GM12865 (cell line): ENCODE measurements around the gene TMEM120B.
"Not testable (repeated sequence)": the region's sequence is repeated elsewhere in the genome, so short reads cannot be mapped to it uniquely, and the experiment has no call there.

Experiments
- DNase-seq: peaks from one replicate; pipeline ENCODE4 v3.0.0; 2010; ENCODE audit warnings: low read depth
- H3K4me3 ChIP-seq: 2 replicates; pipeline ENCODE4 v1.5.1; 2011; ENCODE audit warnings: mild to moderate bottlenecking, low read depth, low read length, control low read depth
- TF ChIP-seq, protein P1 (sequence below): IDR thresholded peaks from 2 replicates; pipeline ENCODE4 v1.5.1; 2011; ENCODE audit warnings: low read length, control low read depth, low read depth, inconsistent platforms; ENCODE audit not compliant: insufficient read depth; ENCODE audit errors: missing control alignments

TMEM120B gene

DNA sequence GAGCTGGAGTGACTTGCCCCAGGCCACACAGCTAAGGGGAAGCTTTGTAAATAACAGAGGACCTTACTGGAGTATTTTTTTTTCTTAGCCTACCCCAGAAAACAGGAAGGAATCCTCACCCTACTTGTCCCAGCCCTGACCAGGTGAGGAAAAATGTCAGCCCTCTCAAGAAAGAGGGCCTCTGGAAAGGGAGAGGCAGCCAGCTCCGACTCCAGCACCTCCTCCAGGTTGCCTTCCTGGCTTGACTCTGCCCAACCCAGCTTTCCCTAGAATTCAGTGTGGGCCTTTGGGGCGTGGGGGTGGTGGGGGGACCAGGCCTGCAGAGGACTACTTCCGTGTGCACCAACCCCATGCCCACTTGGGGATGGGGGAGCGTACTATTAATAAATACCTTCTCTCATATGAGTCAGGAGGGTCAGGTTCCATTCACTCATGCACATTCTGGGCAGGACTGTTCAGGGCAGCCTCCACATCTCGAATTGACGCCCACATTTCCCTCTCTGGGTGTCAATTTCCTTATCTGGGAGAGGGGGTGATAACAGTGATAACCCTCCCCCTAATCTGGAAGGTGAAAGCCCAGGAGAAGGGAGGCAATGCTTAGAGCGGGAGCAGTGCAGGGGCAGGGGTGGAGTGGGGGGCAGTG, 75.7 kb downstream of the TMEM120B start:
- TF ChIP-seq, protein P1, sequence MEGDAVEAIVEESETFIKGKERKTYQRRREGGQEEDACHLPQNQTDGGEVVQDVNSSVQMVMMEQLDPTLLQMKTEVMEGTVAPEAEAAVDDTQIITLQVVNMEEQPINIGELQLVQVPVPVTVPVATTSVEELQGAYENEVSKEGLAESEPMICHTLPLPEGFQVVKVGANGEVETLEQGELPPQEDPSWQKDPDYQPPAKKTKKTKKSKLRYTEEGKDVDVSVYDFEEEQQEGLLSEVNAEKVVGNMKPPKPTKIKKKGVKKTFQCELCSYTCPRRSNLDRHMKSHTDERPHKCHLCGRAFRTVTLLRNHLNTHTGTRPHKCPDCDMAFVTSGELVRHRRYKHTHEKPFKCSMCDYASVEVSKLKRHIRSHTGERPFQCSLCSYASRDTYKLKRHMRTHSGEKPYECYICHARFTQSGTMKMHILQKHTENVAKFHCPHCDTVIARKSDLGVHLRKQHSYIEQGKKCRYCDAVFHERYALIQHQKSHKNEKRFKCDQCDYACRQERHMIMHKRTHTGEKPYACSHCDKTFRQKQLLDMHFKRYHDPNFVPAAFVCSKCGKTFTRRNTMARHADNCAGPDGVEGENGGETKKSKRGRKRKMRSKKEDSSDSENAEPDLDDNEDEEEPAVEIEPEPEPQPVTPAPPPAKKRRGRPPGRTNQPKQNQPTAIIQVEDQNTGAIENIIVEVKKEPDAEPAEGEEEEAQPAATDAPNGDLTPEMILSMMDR = no peak
- DNase-seq = no peak
- H3K4me3 ChIP-seq = peak overlapping the region; percentile 71

DNA sequence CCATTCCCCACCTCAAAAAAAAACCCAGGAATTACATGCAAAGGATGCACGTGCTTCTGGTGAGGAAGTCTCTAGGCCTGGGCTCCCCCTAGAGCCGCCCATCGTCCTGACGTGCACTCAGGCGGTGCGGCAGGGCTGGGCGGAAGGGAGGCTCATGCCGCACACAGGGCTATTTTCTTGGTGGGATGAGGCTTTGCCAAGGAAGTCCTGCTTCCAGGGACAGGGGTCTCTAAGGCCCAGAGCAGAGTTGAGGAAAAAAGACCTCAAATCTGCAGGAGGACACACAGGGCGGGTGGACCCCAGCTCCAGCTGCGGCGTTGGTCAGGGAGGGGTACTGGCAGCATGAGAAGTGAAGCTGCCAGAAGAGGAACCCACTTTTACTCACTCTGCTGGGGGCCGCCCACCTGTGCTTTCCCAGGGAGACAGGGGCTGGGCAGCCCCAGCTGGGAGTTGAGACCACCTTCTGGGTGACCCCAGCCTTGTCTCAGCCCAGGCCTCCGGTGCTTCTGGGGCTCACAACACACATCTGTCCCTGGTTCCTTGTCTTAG, 76.8 kb downstream of the TMEM120B start:
- H3K4me3 ChIP-seq = peak overlapping the region; percentile 71
- TF ChIP-seq, protein P1 = no peak
- peak; percentile 79 for DNase-seq

DNA sequence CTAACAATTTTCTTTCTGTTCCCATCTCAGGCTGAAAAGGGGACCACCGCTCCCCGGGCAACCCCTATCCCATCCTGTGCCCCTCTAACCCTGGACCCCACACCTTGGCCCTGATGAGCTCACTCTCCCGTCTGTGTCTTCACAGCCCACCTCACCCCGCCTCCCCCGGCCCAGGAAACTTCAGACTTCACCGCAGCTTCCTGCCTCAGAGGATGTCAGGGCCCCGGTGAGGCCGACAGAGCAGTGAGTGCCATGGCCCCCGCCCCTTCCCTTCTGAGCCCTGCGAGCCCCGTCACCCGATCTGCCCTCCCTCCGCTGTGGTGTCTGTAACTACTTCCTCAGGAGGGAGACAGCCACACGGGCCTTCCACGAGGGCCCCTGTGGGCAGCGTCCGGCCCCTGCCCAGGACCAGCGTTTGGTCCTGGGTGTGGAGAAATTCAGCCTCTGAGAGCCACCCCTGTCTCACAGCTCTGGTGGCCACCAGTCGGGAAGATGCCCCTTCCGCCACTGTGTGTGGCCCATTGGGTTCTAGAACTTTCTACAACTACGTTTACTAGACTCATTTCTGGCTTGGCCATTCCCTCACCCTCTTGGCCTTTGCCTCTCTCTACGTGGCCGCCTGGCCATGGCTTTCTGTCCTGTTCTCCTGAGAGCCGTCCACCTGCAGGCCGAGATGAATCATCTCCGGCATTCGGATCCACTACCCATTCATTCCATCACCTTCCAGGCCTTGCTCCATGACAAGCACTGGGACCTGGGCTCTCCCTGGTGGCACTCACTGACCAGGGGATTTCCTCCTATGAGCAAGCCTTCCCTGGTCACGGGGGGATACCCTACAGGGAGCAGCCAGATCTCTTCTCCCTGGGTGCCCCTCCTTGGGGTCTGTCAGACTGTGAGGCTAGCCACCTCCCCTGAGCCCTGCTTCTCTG, 77.5 kb downstream of the TMEM120B start:
- TF ChIP-seq, protein P1 = no peak
- DNase-seq = peak; percentile 96
- H3K4me3 ChIP-seq = peak overlapping the region; percentile 71

DNA sequence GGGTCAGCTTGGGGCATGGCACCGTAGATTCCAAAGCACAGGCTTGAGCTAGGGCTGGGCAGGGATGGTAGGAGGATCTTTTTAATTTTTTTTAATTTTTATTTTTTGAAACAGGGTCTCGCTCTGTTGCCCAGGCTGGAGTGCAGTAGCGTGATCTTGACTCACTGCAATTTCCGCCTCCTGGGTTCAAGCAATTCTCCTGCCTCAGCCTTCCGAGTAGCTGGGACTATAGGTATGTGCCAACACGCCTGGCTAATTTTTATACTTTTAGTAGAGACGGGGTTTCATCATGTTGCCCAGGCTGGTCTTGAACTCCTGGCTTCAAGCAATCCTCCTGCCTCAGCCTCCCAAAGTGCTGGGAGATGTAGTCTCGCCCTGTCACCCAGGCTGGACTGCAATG, 78.2 kb downstream of the TMEM120B start:
- H3K4me3 ChIP-seq = peak overlapping the region; percentile 71
- DNase-seq = not testable (repeated sequence)

DNA sequence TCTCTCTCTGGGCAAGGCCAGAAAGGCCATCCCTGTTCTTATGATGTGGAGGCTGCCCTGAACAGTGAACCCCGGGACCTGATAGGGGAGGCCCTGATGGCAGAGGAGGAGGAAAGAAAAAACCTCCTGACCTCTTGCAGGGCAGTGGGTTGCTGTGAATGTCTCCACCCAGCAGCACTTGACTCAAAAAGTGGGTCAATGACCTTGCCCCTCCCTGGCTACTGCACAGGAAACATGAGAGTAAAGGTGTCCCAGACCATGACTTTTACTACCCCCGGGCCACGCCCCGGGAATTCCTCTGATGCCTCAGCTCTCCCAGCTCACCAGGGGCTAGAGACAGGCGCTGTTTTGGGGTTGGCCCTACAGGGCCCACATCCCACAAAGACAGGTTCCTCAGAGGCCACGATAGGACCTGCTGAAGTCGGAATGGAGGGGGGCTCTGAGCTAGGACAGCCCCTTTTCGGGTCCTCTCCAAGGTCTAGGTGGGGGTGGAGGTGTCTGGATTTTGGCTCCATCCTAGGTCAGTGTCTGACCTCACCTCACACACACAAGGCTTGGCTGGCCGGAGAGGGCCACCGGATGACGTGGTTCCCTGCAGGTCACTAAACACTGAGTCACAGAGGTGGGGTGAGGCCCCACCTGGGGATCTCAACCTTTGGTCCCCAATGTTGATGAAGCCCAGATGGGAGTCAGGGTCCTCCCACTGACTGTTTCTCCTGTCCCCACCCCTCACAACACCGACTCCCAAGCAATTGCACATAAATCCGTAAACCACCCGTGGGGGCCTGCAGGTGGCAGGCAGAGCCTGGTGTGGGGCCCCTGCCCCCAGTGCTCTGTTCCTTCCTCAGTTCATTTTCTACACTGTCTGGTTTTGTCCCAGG, 79.4 kb downstream of the TMEM120B start:
- peak; percentile 65 for DNase-seq
- peak overlapping the region; percentile 93 for H3K4me3 ChIP-seq
- TF ChIP-seq, protein P1 = no peak

DNA sequence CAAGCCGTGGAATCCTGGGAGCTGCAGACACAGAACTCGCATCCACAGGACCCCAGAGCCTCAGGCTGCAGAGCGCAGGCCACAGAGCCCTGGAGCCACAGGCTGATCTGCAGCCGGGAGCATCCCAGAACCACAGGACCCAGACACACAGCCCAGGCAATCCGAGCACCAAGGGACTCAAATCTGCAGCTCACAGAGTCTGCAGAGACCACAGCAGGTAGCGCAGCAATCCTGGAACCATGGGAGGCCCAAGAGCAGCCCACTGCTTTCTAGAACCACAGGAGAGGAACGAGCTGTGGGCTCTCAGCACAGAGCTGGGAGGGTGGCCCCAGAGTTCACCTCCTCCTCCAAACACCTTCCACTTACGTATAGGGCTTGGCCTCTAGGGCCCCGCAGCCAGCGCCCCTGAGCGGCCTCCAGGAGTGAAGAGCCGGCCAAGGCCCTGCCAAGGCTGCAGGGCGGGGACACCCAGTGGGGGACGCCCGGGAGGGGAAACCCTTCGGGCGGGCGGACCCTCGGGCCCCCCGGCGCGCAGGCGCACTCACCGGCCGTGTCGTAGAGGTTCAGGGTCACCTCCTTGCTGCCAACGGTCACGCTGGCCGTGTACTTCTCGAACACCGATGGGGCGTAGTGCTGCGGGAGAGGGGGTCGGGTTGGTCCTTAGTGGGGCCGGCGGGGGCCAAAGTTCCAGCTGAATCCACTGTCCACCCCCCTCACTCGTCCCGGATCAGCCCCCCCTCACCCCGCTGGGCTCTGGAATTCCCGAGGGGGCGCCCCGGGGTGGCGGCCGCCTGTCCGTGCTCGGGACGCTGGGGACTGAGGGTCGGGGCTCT, 80.3 kb downstream of the TMEM120B start:
- TF ChIP-seq, protein P1 = no peak
- peak overlapping the region; percentile 93 for H3K4me3 ChIP-seq
- peak; percentile 82 for DNase-seq
